IMR-90 (cell line): ENCODE measurements around the gene MIS18A. TPM values are rescaled to one million over a fixed set of nuclear protein-coding genes. Genes with fewer than 3 reads are reported as not detected.

ENCODE experiments used
- ATAC-seq: fragments of 200-7000 bp; cut with Tn5 transposase; 2 replicates; pipeline ENCODE4 v1.9.1; 2020; ENCODE audit warnings: low read depth, mild to moderate bottlenecking, moderate library complexity
- BruUV-seq: library from RNA; stranded (reverse); fragments of 400-500 nt; replicated peaks from 2 replicates; lab custom pipeline; 2021; lab: Mats Ljungman, UMichigan
- CTCF ChIA-PET: fragments of 300-600 bp; formaldehyde crosslinking; extraction: SDS; loops from one replicate; lab custom pipeline; 2021; ENCODE audit warnings: antibody characterized with exemption; lab: Yijun Ruan, JAX
- POLR2A ChIA-PET: fragments of 300-600 bp; sonication (Branson Sonifier 250); formaldehyde crosslinking; loops from one replicate; lab custom pipeline; 2022; ENCODE audit warnings: antibody characterized with exemption; ENCODE audit not compliant: unreplicated experiment; lab: Charles Lee
- DNase-seq: peaks from one replicate; pipeline ENCODE4 v3.0.0; 2013
- H2AFZ ChIP-seq: replicated peaks from 2 replicates; pipeline ENCODE3; 2013; ENCODE audit warnings: low read length, mild to moderate bottlenecking; ENCODE audit not compliant: poor library complexity
- H2AK5ac ChIP-seq: 2 replicates; pipeline ENCODE4 v1.6.1; 2013; ENCODE audit warnings: low read depth, low read length, inconsistent platforms
- H2AK9ac ChIP-seq: replicated peaks from 2 replicates; pipeline ENCODE3; 2013; ENCODE audit warnings: mild to moderate bottlenecking, low read depth, low read length, moderate library complexity; ENCODE audit not compliant: poor library complexity
- H2BK120ac ChIP-seq: 2 replicates; pipeline ENCODE4 v1.6.1; 2013; ENCODE audit warnings: low read depth, low read length, inconsistent platforms
- H2BK15ac ChIP-seq: 3 replicates; pipeline ENCODE4 v1.6.1; 2013; ENCODE audit warnings: low read depth, low read length, inconsistent platforms
- H2BK20ac ChIP-seq: 2 replicates; pipeline ENCODE4 v1.6.1; 2013; ENCODE audit warnings: low read depth, mild to moderate bottlenecking, inconsistent platforms, low read length, moderate library complexity
- H2BK5ac ChIP-seq: 2 replicates; pipeline ENCODE4 v1.6.1; 2013; ENCODE audit warnings: mild to moderate bottlenecking, low read depth, low read length, inconsistent platforms; ENCODE audit not compliant: poor library complexity, severe bottlenecking
- H3K14ac ChIP-seq: replicated peaks from 2 replicates; pipeline ENCODE4 v1.6.1; 2013; ENCODE audit warnings: low read depth, low read length, inconsistent platforms
- H3K18ac ChIP-seq: 2 replicates; pipeline ENCODE4 v1.6.1; 2013; ENCODE audit warnings: low read depth, low read length, control low read depth
- H3K23ac ChIP-seq: 2 replicates; pipeline ENCODE4 v1.6.1; 2013; ENCODE audit warnings: low read depth, low read length, inconsistent platforms
- H3K27ac ChIP-seq: 2 replicates; pipeline ENCODE4 v1.5.1; 2013; ENCODE audit warnings: mild to moderate bottlenecking, control low read depth, low read length; ENCODE audit not compliant: insufficient read depth
- H3K27me3 ChIP-seq: 2 replicates; pipeline ENCODE4 v1.6.1; 2013; ENCODE audit warnings: low read length; ENCODE audit not compliant: control insufficient read depth, insufficient read depth
- H3K36me3 ChIP-seq: 2 replicates; pipeline ENCODE4 v1.6.1; 2013; ENCODE audit warnings: low read length, mixed read lengths; ENCODE audit not compliant: control insufficient read depth, insufficient read depth
- H3K4ac ChIP-seq: 2 replicates; pipeline ENCODE4 v1.6.1; 2013; ENCODE audit warnings: low read depth, low read length, inconsistent platforms
- H3K4me1 ChIP-seq: 2 replicates; pipeline ENCODE4 v1.6.1; 2013; ENCODE audit warnings: low read length, mixed read lengths; ENCODE audit not compliant: control insufficient read depth, insufficient read depth
- H3K4me2 ChIP-seq: 2 replicates; pipeline ENCODE4 v1.6.1; 2013; ENCODE audit warnings: low read depth, mild to moderate bottlenecking, control low read depth, low read length, moderate library complexity
- H3K4me3 ChIP-seq: 2 replicates; pipeline ENCODE4 v1.5.1; 2013; ENCODE audit warnings: low read depth, mild to moderate bottlenecking, control low read depth, low read length, moderate library complexity; ENCODE audit not compliant: insufficient read depth
- H3K56ac ChIP-seq: 2 replicates; pipeline ENCODE4 v1.6.1; 2013; ENCODE audit warnings: low read length, inconsistent platforms; ENCODE audit not compliant: insufficient read depth; ENCODE audit errors: extremely low read depth
- H3K79me1 ChIP-seq, 2 experiments: 2 replicates each; pipeline ENCODE4 v1.6.1; 2013; ENCODE audit warnings: low read length in 2 of 2, inconsistent platforms in 1 of 2, low read depth in 1 of 2
- H3K9ac ChIP-seq: 2 replicates; pipeline ENCODE4 v1.6.1; 2013; ENCODE audit warnings: low read depth, low read length, control low read depth
- H3K9me1 ChIP-seq: 2 replicates; pipeline ENCODE4 v1.6.1; 2013; ENCODE audit warnings: low read length, inconsistent platforms; ENCODE audit not compliant: insufficient read depth
- H3K9me3 ChIP-seq: 2 replicates; pipeline ENCODE4 v1.6.1; 2013; ENCODE audit warnings: low read length; ENCODE audit not compliant: control insufficient read depth, insufficient read depth
- H4K20me1 ChIP-seq: 2 replicates; pipeline ENCODE4 v1.6.1; 2013; ENCODE audit warnings: low read length, inconsistent platforms; ENCODE audit not compliant: insufficient read depth
- H4K5ac ChIP-seq: 2 replicates; pipeline ENCODE4 v1.6.1; 2013; ENCODE audit warnings: mild to moderate bottlenecking, low read depth, low read length, control low read depth
- H4K8ac ChIP-seq, 2 experiments: 2 replicates each; pipeline ENCODE4 v1.6.1; 2013; ENCODE audit warnings: low read depth in 2 of 2, low read length in 2 of 2, control low read depth in 1 of 2, inconsistent platforms in 1 of 2
- H4K91ac ChIP-seq: 2 replicates; pipeline ENCODE4 v1.6.1; 2013; ENCODE audit warnings: low read depth, low read length, inconsistent platforms; ENCODE audit not compliant: insufficient read depth
- BHLHE40 ChIP-seq: fragments of 150-350 bp; IDR thresholded peaks from 2 replicates; pipeline ENCODE4 v1.6.1; 2016; ENCODE audit warnings: mild to moderate bottlenecking, low read depth, low read length
- CEBPB ChIP-seq: IDR thresholded peaks from 2 replicates; pipeline ENCODE4 v1.6.1; 2012; ENCODE audit warnings: low read depth, low read length, improper control_type of control experiment
- MAFK ChIP-seq: IDR thresholded peaks from 2 replicates; pipeline ENCODE4 v1.6.1; 2012; ENCODE audit warnings: low read depth, low read length, improper control_type of control experiment
- MAZ ChIP-seq: IDR thresholded peaks from 2 replicates; pipeline ENCODE4 v1.6.1; 2012; ENCODE audit warnings: low read depth, mild to moderate bottlenecking, low read length, improper control_type of control experiment, moderate library complexity, borderline replicate concordance
- NFE2L2 ChIP-seq: fragments of 150-350 bp; IDR thresholded peaks from 2 replicates; pipeline ENCODE4 v1.6.1; 2016; ENCODE audit warnings: low read depth, mild to moderate bottlenecking, low read length
- RFX5 ChIP-seq: IDR thresholded peaks from 2 replicates; pipeline ENCODE4 v1.8.0; 2012; ENCODE audit warnings: low read depth, mild to moderate bottlenecking, low read length, moderate library complexity
- WGBS, 2 experiments: methylation state at CpG; one replicate each; pipeline versions ENCODE4 v1.1.5 to v1.1.7; 2013; ENCODE audit warnings: missing lambda C conversion rate in 2 of 2; ENCODE audit not compliant: insufficient read length in 1 of 2; ENCODE audit errors: extremely low coverage in 2 of 2; 5-methylcytosine and 5-hydroxymethylcytosine counted together
- dilution Hi-C: fragments of 300-500 bp; cut with HindIII; formaldehyde crosslinking; loops from one replicate; pipeline ENCODE4 v1.14.3; 2018; ENCODE audit warnings: low sequenced_read_pairs; ENCODE audit not compliant: unreplicated experiment
- in situ Hi-C: fragments of 300-500 bp; cut with MboI; formaldehyde crosslinking; loops from 3 replicates; pipeline ENCODE4 v1.14.3; 2019; ENCODE audit warnings: low sequenced_read_pairs, inconsistent platforms, mixed read lengths
- intact Hi-C: fragments of 100-400 bp; cut with micrococcal nuclease; formaldehyde crosslinking; loops from 2 replicates; pipeline ENCODE4 v1.10.0; 2022
- polyA plus RNA-seq, 3 experiments: library from polyadenylated mRNA; depleted of rRNA; stranded (reverse); fragments of >200 nt; gene quantifications; 2 replicates each; pipeline ENCODE4 v1.2.3, GENCODE V29; 2012; ENCODE audit warnings: low replicate concordance in 1 of 3
- total RNA-seq: library from RNA; depleted of rRNA; stranded (reverse); fragments of >200 nt; gene quantifications from 2 replicates; pipeline ENCODE4 v1.2.3, GENCODE V29; 2012
- TF ChIP-seq, protein P1 (sequence below): conservative IDR thresholded peaks from 2 replicates; pipeline ENCODE4 v1.5.1; 2012; ENCODE audit warnings: mild to moderate bottlenecking, low read depth, low read length, improper control_type of control experiment

Gene MIS18A
- total and polyA plus RNA-seq, 2 of the 4 experiments (the other 2 are of a cell fraction), result 4.5 to 7.6 TPM

GRCh38 chr21:32314806-32315205 lies 36.0 kb upstream of the MIS18A start:
- Histone ChIP-seq H2AFZ (no peak overlapping the region), H3K79me1 (peaks cover 0 to 10% of the 10 kb centered on the region in 2 experiments; a peak in 2 of 4 replicates), H3K4me3 (no peak overlapping the region), H3K4me1 (no peaks in the 10 kb centered on the region), H3K9me1 (peaks cover 3% of the 10 kb centered on the region; the same call in 1 of the 2 replicates), H3K4ac (no peak overlapping the region), H3K4me2 (no peak overlapping the region), H4K91ac (no peak overlapping the region), H2AK9ac (no peak overlapping the region), H3K23ac (no peak overlapping the region), H2BK120ac (no peak overlapping the region), H3K56ac (no peak overlapping the region), H3K9me3 (no peaks in the 10 kb centered on the region), H2BK20ac (no peak overlapping the region), H2BK5ac (no peak overlapping the region), H3K36me3 (peaks cover 49% of the 10 kb centered on the region), H3K27ac (no peak overlapping the region), H3K14ac (no peak overlapping the region), H2BK15ac (no peak overlapping the region), H3K27me3 (no peaks in the 10 kb centered on the region), H2AK5ac (no peak overlapping the region), H3K9ac (no peak overlapping the region), H3K18ac (no peak overlapping the region), H4K5ac (no peak overlapping the region), H4K8ac (no peak overlapping the region), H4K20me1 (no peaks in the 10 kb centered on the region; the same call in none of the 2 replicates)
- ChIA-PET POLR2A (no interaction called here), CTCF (no interaction called here)
- in situ Hi-C loops, result no loop called here
- ATAC-seq, result no peak
- TF ChIP-seq RFX5 (no peak), BHLHE40 (no peak), CEBPB (no peak), MAZ (no peak), MAFK (no peak), NFE2L2 (no peak)
- TF ChIP-seq, protein P1, sequence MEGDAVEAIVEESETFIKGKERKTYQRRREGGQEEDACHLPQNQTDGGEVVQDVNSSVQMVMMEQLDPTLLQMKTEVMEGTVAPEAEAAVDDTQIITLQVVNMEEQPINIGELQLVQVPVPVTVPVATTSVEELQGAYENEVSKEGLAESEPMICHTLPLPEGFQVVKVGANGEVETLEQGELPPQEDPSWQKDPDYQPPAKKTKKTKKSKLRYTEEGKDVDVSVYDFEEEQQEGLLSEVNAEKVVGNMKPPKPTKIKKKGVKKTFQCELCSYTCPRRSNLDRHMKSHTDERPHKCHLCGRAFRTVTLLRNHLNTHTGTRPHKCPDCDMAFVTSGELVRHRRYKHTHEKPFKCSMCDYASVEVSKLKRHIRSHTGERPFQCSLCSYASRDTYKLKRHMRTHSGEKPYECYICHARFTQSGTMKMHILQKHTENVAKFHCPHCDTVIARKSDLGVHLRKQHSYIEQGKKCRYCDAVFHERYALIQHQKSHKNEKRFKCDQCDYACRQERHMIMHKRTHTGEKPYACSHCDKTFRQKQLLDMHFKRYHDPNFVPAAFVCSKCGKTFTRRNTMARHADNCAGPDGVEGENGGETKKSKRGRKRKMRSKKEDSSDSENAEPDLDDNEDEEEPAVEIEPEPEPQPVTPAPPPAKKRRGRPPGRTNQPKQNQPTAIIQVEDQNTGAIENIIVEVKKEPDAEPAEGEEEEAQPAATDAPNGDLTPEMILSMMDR, result no peak
- dilution Hi-C loops, result no loop called here
- DNase-seq, result no peak
- BruUV-seq, result no TSS peak
- intact Hi-C loops, result no loop called here
- 100% methylated on average over 12 of the region's 16 CpGs; no CpG with 5 or more reads in 1 of the 2 experiments for WGBS, 2 experiments
